GM12878 (cell line): ENCODE data around the gene FERMT2. TPM values are rescaled to one million over a fixed set of nuclear protein-coding genes. Genes with fewer than 3 reads are reported as not detected.

Experiments used
- ATAC-seq: fragments of 200-7000 bp; cut with Tn5 transposase; 3 replicates; pipeline ENCODE4 v1.9.1; 2020; ENCODE audit warnings: mild to moderate bottlenecking, moderate library complexity
- BruUV-seq: library from RNA; stranded (reverse); fragments of 400-500 nt; replicated peaks from 2 replicates; lab custom pipeline; 2021; lab: Mats Ljungman, UMichigan
- CTCF ChIA-PET: fragments of 300-600 bp; sonication (Branson Sonifier 250); formaldehyde crosslinking; extraction: SDS; loops from one replicate; lab custom pipeline; 2021; ENCODE audit warnings: inconsistent platforms; lab: Yijun Ruan, JAX
- POLR2A ChIA-PET: fragments of 350-600 bp; formaldehyde crosslinking; extraction: SDS; loops from one replicate; lab custom pipeline; 2021; ENCODE audit warnings: inconsistent platforms; lab: Charles Lee
- RAD21 ChIA-PET: fragments of 300-600 bp; sonication (Branson Sonifier 250); formaldehyde crosslinking; loops from one replicate; lab custom pipeline; 2023; ENCODE audit warnings: antibody characterized with exemption; ENCODE audit not compliant: unreplicated experiment; lab: Charles Lee
- SMC1A ChIA-PET: fragments of 300-600 bp; sonication (Branson Sonifier 250); formaldehyde crosslinking; loops from one replicate; lab custom pipeline; 2023; ENCODE audit not compliant: unreplicated experiment, uncharacterized antibody; lab: Charles Lee
- DNase-seq: peaks from one replicate; pipeline ENCODE4 v3.0.0-alpha.2; 2011; ENCODE audit warnings: low read depth, low spot score
- FAIRE-seq: peaks from 3 replicates; lab custom pipeline; 2011; peaks lifted over from hg19 to GRCh38; lab: Jason Lieb, UNC
- H2AFZ ChIP-seq: 2 replicates; pipeline ENCODE4 v1.6.0; 2011; ENCODE audit warnings: low read depth, low read length, control low read depth; ENCODE audit not compliant: control insufficient read depth
- H3K27ac ChIP-seq: 2 replicates; pipeline ENCODE4 v1.5.1; 2011; ENCODE audit warnings: control low read depth; ENCODE audit not compliant: control insufficient read depth, insufficient read depth
- H3K27me3 ChIP-seq, 2 experiments: replicated peaks in 1 of 2; 2 replicates each; pipeline versions ENCODE4 v1.6.0 to v1.6.1; 2011; ENCODE audit warnings: low read length in 1 of 2; ENCODE audit not compliant: control insufficient read depth in 2 of 2, insufficient read depth in 2 of 2
- H3K36me3 ChIP-seq, 2 experiments: 2 replicates each; pipeline ENCODE4 v1.5.1; 2011; ENCODE audit warnings: low read length in 1 of 2; ENCODE audit not compliant: control insufficient read depth in 2 of 2, insufficient read depth in 2 of 2
- H3K4me1 ChIP-seq: 2 replicates; pipeline ENCODE4 v1.6.1; 2011; ENCODE audit warnings: mild to moderate bottlenecking, low read length, moderate library complexity, mixed read lengths; ENCODE audit not compliant: control insufficient read depth, insufficient read depth
- H3K4me2 ChIP-seq: 2 replicates; pipeline ENCODE4 v1.6.0; 2011; ENCODE audit warnings: control low read depth; ENCODE audit not compliant: control insufficient read depth, insufficient read depth
- H3K4me3 ChIP-seq: fragments of 200-600 bp; sonication (generic); 2 replicates; pipeline ENCODE4 v1.5.1; 2016
- H3K79me2 ChIP-seq: 2 replicates; pipeline ENCODE4 v1.6.0; 2011; ENCODE audit warnings: low read length; ENCODE audit not compliant: control insufficient read depth, insufficient read depth
- H3K9ac ChIP-seq: 2 replicates; pipeline ENCODE4 v1.8.0; 2011; ENCODE audit warnings: low read length, control low read depth, mixed read lengths; ENCODE audit not compliant: control insufficient read depth, insufficient read depth
- H3K9me3 ChIP-seq: replicated peaks from 3 replicates; pipeline ENCODE4 v1.5.1; 2011; ENCODE audit warnings: mild to moderate bottlenecking, low read length; ENCODE audit not compliant: control insufficient read depth, insufficient read depth
- H4K20me1 ChIP-seq: 2 replicates; pipeline ENCODE4 v1.6.0; 2011; ENCODE audit not compliant: control insufficient read depth, insufficient read depth
- BRCA1 ChIP-seq: IDR thresholded peaks from 2 replicates; pipeline ENCODE4 v1.6.1; 2011; ENCODE audit warnings: low read depth, low read length, improper control_type of control experiment
- CBX5 ChIP-seq: sonication (generic); IDR thresholded peaks from 2 replicates; pipeline ENCODE4 v1.6.1; 2016; ENCODE audit warnings: low read depth, moderate library complexity, mild to moderate bottlenecking, inconsistent platforms
- CREM ChIP-seq: IDR thresholded peaks from 2 replicates; pipeline ENCODE4 v1.6.1; 2014; ENCODE audit warnings: antibody characterized with exemption, low read depth
- CTCF ChIP-seq, 3 experiments: IDR thresholded peaks in 2 of 3; conservative IDR thresholded peaks in 1 of 3; 2 replicates each; pipeline ENCODE4 v1.5.1; 2011; ENCODE audit warnings: low read depth in 3 of 3, low read length in 3 of 3, mild to moderate bottlenecking in 3 of 3, control low read depth in 2 of 3, moderate library complexity in 2 of 3, inconsistent platforms in 1 of 3, mixed read lengths in 1 of 3; ENCODE audit not compliant: control insufficient read depth in 2 of 3, insufficient read depth in 1 of 3; ENCODE audit errors: extremely low read depth in 1 of 3
- E2F4 ChIP-seq: IDR thresholded peaks from 2 replicates; pipeline ENCODE4 v1.6.1; 2012; ENCODE audit warnings: low read depth, low read length, improper control_type of control experiment
- EED ChIP-seq: sonication (generic); IDR thresholded peaks from 2 replicates; pipeline ENCODE4 v1.6.1; 2016; ENCODE audit warnings: antibody characterized with exemption, low read depth
- NFXL1 ChIP-seq: fragments of 450-650 bp; IDR thresholded peaks from 2 replicates; pipeline ENCODE4 v1.6.1; 2017; ENCODE audit warnings: antibody characterized with exemption, mild to moderate bottlenecking, borderline replicate concordance
- RAD51 ChIP-seq: fragments of 450-650 bp; IDR thresholded peaks from 2 replicates; pipeline ENCODE4 v1.6.1; 2016; ENCODE audit warnings: moderate library complexity, mild to moderate bottlenecking, inconsistent platforms
- RELB ChIP-seq: fragments of 450-650 bp; IDR thresholded peaks from 2 replicates; pipeline ENCODE4 v1.6.1; 2017; ENCODE audit warnings: low read depth, mild to moderate bottlenecking, moderate library complexity
- ZNF217 ChIP-seq: fragments of 450-650 bp; IDR thresholded peaks from 2 replicates; pipeline ENCODE4 v1.6.1; 2017; ENCODE audit warnings: antibody characterized with exemption, mild to moderate bottlenecking
- WGBS: methylation state at CpG from one replicate; pipeline ENCODE4 v1.1.6; 2016; ENCODE audit warnings: low lambda C conversion rate; ENCODE audit not compliant: insufficient replicate concordance, insufficient coverage; ENCODE audit errors: missing lambda C conversion rate; 5-methylcytosine and 5-hydroxymethylcytosine counted together
- in situ Hi-C: fragments of 300-500 bp; cut with MboI; formaldehyde crosslinking; loops from 9 replicates; pipeline ENCODE4 v1.14.3; 2018; ENCODE audit warnings: mixed read lengths
- intact Hi-C: fragments of 100-400 bp; cut with micrococcal nuclease; formaldehyde crosslinking; loops from one replicate; pipeline ENCODE4 v1.14.2; 2022; ENCODE audit not compliant: unreplicated experiment
- polyA plus RNA-seq, 11 experiments: library from polyadenylated mRNA; depleted of rRNA in 4 of 11; unstranded in 6 of 11; stranded (reverse) in 5 of 11; fragments of >200 nt; fragmentation: Nextera tagmentation in 4 of 11; fragmentation: Illumina TruSeq in 1 of 11; extraction: Ambion mirVana in 4 of 11; extraction: Trizol in 1 of 11; gene quantifications; 1 replicate in 1 of 11; 2 replicates in 10 of 11; pipeline versions ENCODE4 v1.2.1 to v1.2.3, GENCODE V29; 2011 to 2016; ENCODE audit warnings: inconsistent platforms in 2 of 11, missing spikeins in 2 of 11, low read depth in 1 of 11
- total RNA-seq, 4 experiments: library from RNA; depleted of rRNA in 3 of 4; stranded (reverse); fragments of >200 nt in 3 of 4; fragmentation: Illumina TruSeq in 1 of 4; extraction: Trizol in 1 of 4; gene quantifications; 2 replicates each; pipeline versions ENCODE4 v1.2.1 to v1.2.3, GENCODE V29; 2013 to 2021
- TF ChIP-seq, protein P1 (sequence below): fragments of 450-650 bp; formaldehyde crosslinking; IDR thresholded peaks from 2 replicates; pipeline ENCODE4 v1.4.0; 2020; ENCODE audit warnings: mild to moderate bottlenecking, moderate library complexity

Gene FERMT2
- total and polyA plus RNA-seq, 10 of the 15 experiments (the other 5 are each of a cell fraction or from before 2014, with no cell fraction given) = 4.9 to 35.5 (median 19.5) TPM

DNA sequence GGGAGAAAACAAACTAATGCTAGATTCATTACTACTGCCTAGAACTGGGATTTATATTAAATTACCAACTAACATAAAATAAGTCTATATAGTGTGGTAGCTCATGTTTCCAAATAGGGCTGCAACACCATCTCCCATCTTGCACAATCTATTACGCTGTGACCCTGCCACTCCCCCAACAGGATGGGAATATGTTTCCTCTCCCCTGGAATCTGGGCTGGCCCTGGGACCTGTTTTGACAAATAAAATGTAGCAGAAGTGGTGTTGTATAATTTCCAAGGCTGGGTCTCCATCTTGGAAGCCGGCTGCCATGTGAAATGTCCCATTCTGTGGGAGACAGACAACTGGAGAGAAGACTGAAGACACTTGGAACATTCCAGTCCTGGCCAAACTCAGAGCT lies 45.6 kb upstream of the FERMT2 start:
- in situ Hi-C loops (no loop called here), intact Hi-C loops (no loop called here)
- ATAC-seq (no peak), DNase-seq (no peak), FAIRE-seq (no peak)
- CTCF ChIA-PET = interaction anchor here (1.2 kb wide), 1 partner anchor 10 kb away, joined by 3 read pairs; no protein-coding TSS in a partner anchor
- TF ChIP-seq BRCA1 (no peak), CTCF (IDR thresholded peaks at IDR 0.05 in 2 of 3, conservative IDR thresholded peaks at IDR 0.05 in 1 of 3; ENCODE audit: control insufficient read depth in 2 of 3, extremely low read depth in 1 of 3, insufficient read depth in 1 of 3, low read depth in 3 of 3, low read length in 3 of 3) (no peak), CBX5 (no peak), ZNF217 (no peak), EED (no peak), RAD51 (no peak), CREM (no peak), RELB (no peak), NFXL1 (no peak), E2F4 (no peak)
- TF ChIP-seq, protein P1, sequence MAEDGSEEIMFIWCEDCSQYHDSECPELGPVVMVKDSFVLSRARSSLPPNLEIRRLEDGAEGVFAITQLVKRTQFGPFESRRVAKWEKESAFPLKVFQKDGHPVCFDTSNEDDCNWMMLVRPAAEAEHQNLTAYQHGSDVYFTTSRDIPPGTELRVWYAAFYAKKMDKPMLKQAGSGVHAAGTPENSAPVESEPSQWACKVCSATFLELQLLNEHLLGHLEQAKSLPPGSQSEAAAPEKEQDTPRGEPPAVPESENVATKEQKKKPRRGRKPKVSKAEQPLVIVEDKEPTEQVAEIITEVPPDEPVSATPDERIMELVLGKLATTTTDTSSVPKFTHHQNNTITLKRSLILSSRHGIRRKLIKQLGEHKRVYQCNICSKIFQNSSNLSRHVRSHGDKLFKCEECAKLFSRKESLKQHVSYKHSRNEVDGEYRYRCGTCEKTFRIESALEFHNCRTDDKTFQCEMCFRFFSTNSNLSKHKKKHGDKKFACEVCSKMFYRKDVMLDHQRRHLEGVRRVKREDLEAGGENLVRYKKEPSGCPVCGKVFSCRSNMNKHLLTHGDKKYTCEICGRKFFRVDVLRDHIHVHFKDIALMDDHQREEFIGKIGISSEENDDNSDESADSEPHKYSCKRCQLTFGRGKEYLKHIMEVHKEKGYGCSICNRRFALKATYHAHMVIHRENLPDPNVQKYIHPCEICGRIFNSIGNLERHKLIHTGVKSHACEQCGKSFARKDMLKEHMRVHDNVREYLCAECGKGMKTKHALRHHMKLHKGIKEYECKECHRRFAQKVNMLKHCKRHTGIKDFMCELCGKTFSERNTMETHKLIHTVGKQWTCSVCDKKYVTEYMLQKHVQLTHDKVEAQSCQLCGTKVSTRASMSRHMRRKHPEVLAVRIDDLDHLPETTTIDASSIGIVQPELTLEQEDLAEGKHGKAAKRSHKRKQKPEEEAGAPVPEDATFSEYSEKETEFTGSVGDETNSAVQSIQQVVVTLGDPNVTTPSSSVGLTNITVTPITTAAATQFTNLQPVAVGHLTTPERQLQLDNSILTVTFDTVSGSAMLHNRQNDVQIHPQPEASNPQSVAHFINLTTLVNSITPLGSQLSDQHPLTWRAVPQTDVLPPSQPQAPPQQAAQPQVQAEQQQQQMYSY (CRISPR knock-in tag) = no peak
- POLR2A ChIA-PET = no interaction called here
- BruUV-seq = no TSS peak
- Histone ChIP-seq H3K36me3 (no peaks in the 10 kb centered on the region), H3K4me2 (no peak overlapping the region), H4K20me1 (no peaks in the 10 kb centered on the region), H3K4me3 (no peak overlapping the region), H3K9ac (no peak overlapping the region), H3K79me2 (no peaks in the 10 kb centered on the region), H3K9me3 (no peaks in the 10 kb centered on the region), H2AFZ (no peak overlapping the region), H3K4me1 (no peaks in the 10 kb centered on the region), H3K27me3 (no peaks in the 10 kb centered on the region), H3K27ac (no peak overlapping the region)
- 48% methylated on average over 2 of the region's 2 CpGs for WGBS
- RAD21 ChIA-PET = no interaction called here
- SMC1A ChIA-PET = interaction anchor here (0.7 to 1.9 kb wide), 2 partner anchors 9 to 15 kb away, joined by 3 to 4 read pairs; no protein-coding TSS in a partner anchor
